Spinal cord (tissue), 10 donors: ENCODE measurements around the gene STAT3. TPM values are rescaled to one million over a fixed set of nuclear protein-coding genes. Genes with fewer than 3 reads are reported as not detected.

ENCODE experiments used
- DNase-seq, 6 donors: peaks; one replicate each; pipeline versions ENCODE4 v3.0.0 to v3.0.0-alpha.2; 2013 to 2015; ENCODE audit warnings: low spot score in 6 of 6, low read depth in 4 of 6
- H3K27ac ChIP-seq: one replicate; pipeline ENCODE4 v1.5.1; 2013; ENCODE audit warnings: low read depth, low read length, control low read depth
- H3K27me3 ChIP-seq: one replicate; pipeline ENCODE4 v1.6.1; 2013; ENCODE audit warnings: low read length; ENCODE audit not compliant: control insufficient read depth, insufficient read depth
- H3K36me3 ChIP-seq: one replicate; pipeline ENCODE4 v1.6.1; 2013; ENCODE audit warnings: low read length; ENCODE audit not compliant: control insufficient read depth, insufficient read depth
- H3K4me1 ChIP-seq: one replicate; pipeline ENCODE4 v1.6.1; 2013; ENCODE audit warnings: low read length; ENCODE audit not compliant: control insufficient read depth, insufficient read depth
- H3K4me3 ChIP-seq: one replicate; pipeline ENCODE4 v1.5.1; 2013; ENCODE audit warnings: low read depth, low read length, control low read depth
- H3K9me3 ChIP-seq: one replicate; pipeline ENCODE4 v1.6.1; 2013; ENCODE audit warnings: low read length; ENCODE audit not compliant: control insufficient read depth, insufficient read depth
- WGBS: methylation state at CpG from one replicate; pipeline ENCODE4 v1.1.5; 2013; ENCODE audit warnings: missing lambda C conversion rate; ENCODE audit not compliant: insufficient coverage; 5-methylcytosine and 5-hydroxymethylcytosine counted together
- polyA plus RNA-seq, 2 donors: library from polyadenylated mRNA; unstranded; fragments of 120-200 nt; gene quantifications; one replicate each; pipeline ENCODE4 v1.2.1, GENCODE V29; 2013; ENCODE audit not compliant: insufficient read length in 2 of 2
- total RNA-seq, 2 donors: library from RNA; depleted of rRNA in 1 of 2; stranded (reverse); fragments of 120-200 nt in 1 of 2; fragments of >200 nt in 1 of 2; gene quantifications; one replicate each; pipeline versions ENCODE4 v1.2.3 to v1.2.4, GENCODE V29; 2013 to 2014
- donor health status: healthy.

The STAT3 gene
- total and polyA plus RNA-seq, 4 donors, result 74.1 to 97.5 (median 76.0) TPM

GRCh38 chr17:42340691-42341127 is 47.5 kb downstream of the STAT3 start:
- no peaks in the 10 kb centered on the region for H3K27me3 ChIP-seq
- no peaks in the 10 kb centered on the region for H3K9me3 ChIP-seq
- DNase-seq, result no peak
- no peak overlapping the region for H3K4me3 ChIP-seq
- H3K4me1 ChIP-seq, result no peaks in the 10 kb centered on the region
- peaks cover 54% of the 10 kb centered on the region for H3K36me3 ChIP-seq
- H3K27ac ChIP-seq, result no peak overlapping the region

- no peaks in the 10 kb centered on the region for H3K4me1 ChIP-seq
- no CpG with 5 or more reads among the region's 5 CpGs for WGBS
- no peaks in the 10 kb centered on the region for H3K27me3 ChIP-seq
- H3K9me3 ChIP-seq, result no peaks in the 10 kb centered on the region
- H3K27ac ChIP-seq, result no peak overlapping the region
- no peak for DNase-seq
- H3K36me3 ChIP-seq, result peaks cover 55% of the 10 kb centered on the region
- no peak overlapping the region for H3K4me3 ChIP-seq
These were observed 49.0 kb downstream of the STAT3 start for GRCh38 chr17:42339221-42339620.

- H3K27ac ChIP-seq, result no peak overlapping the region
- no peak for DNase-seq
- 93% methylated on average over 4 of the region's 4 CpGs for WGBS
- H3K9me3 ChIP-seq, result no peaks in the 10 kb centered on the region
- H3K27me3 ChIP-seq, result no peaks in the 10 kb centered on the region
- H3K4me1 ChIP-seq, result no peaks in the 10 kb centered on the region
- no peak overlapping the region for H3K4me3 ChIP-seq
- H3K36me3 ChIP-seq, result peaks cover 59% of the 10 kb centered on the region
These were observed 49.7 kb downstream of the STAT3 start for GRCh38 chr17:42338427-42338985.

GRCh38 chr17:42337442-42337841 is 50.8 kb downstream of the STAT3 start:
- Histone ChIP-seq H3K9me3 (no peaks in the 10 kb centered on the region), H3K27me3 (no peaks in the 10 kb centered on the region), H3K4me3 (no peak overlapping the region), H3K4me1 (no peaks in the 10 kb centered on the region), H3K27ac (no peak overlapping the region), H3K36me3 (peaks cover 61% of the 10 kb centered on the region)
- no peak for DNase-seq
- 82% methylated on average over 15 of the region's 15 CpGs for WGBS

DNA sequence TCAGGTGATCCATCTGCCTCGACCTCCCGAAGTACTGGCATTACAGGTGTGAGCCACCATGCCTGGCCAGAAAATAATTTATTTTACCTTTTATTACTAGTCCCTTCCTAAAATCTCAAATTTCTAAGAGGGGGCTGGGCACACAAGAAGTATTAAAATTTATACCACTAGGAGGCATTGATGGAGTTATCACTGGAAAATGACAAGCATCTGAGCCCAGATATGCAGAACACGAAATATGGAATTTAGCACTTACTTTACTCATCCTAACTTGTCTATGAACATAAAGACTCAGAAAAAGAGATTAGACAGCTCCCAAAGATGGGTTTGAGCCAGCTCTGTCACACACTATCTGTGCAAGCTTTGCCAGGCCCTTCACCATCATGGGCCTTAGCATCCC is 53.6 kb downstream of the STAT3 start:
- H3K36me3 ChIP-seq, result peaks cover 61% of the 10 kb centered on the region
- 95% methylated on average over 3 of the region's 3 CpGs for WGBS

GRCh38 chr17:42333053-42333452 is 55.2 kb downstream of the STAT3 start:
- no peak for DNase-seq
- H3K4me1 ChIP-seq, result no peaks in the 10 kb centered on the region
- peaks cover 62% of the 10 kb centered on the region for H3K36me3 ChIP-seq
- no peaks in the 10 kb centered on the region for H3K27me3 ChIP-seq
- no peak overlapping the region for H3K27ac ChIP-seq
- WGBS, result no CpG with 5 or more reads among the region's 1 CpG
- H3K4me3 ChIP-seq, result no peak overlapping the region
- H3K9me3 ChIP-seq, result no peaks in the 10 kb centered on the region

More for the DNA sequence above, 53.6 kb downstream of the STAT3 start:
- DNase-seq, result no peak
- Histone ChIP-seq H3K4me1 (no peaks in the 10 kb centered on the region), H3K9me3 (no peaks in the 10 kb centered on the region), H3K4me3 (no peak overlapping the region), H3K27ac (no peak overlapping the region), H3K27me3 (no peaks in the 10 kb centered on the region)

DNA sequence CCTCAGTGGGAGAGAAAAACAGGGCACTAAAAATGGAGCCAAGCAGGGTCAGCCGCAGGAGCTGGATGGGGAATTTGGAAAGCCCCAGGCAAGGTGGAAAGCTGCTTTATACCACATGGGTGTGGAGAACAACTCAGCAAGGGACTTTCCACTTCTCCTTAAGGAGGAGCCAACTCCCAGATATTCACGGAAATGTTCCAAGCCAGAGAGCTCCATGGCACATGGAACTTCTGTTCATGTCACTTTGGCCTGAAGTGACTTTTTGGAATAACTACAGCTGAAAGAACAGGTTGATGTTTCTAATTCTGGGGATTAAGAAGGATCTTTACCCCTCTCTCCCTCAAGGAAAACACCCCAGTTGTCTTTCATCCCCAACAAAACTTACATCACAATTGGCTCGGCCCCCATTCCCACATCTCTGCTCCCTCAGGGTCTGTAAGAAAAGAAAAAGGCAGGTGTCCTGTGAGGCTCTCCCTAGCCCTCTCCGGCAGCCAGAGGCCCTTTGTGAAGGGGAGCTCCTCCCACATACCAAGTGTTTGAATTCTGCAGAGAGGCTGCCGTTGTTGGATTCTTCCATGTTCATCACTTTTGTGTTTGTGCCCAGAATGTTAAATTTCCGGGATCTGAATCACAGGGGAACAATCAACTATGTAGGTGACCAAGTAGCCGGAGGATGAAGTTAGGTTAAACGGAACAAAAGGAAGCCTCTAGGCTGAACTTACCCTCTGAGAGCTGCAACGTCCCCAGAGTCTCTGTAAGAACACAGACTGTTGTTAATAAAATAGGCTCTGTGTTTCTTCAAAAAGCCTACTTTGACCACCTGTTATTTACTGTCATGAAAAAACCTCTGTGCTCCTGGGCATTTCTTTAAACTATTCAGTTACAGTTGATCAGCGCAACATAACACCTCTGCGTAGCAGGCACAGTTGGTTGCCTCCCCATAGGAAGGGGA is 58.9 kb downstream of the STAT3 start:
- no peaks in the 10 kb centered on the region for H3K27me3 ChIP-seq

DNA sequence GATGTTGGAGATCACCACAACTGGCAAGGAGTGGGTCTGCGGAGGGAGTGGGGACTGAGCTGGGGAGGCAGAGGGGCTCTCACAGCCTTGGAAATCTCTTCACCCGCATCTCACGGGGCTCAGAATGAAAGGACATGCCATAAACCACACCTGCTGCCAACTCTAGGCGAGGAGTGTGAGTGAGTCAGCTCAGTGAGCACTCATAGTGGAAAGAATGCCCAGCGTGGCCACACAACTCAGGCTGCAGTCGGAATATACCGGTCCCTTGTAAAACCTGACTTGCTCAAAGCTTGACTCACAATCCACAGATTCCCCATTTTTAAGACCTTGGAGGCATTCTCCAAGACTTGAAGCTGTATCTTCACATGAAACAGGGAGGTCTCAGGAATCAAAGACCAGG is 63.2 kb downstream of the STAT3 start:
- H3K27me3 ChIP-seq, result no peaks in the 10 kb centered on the region
- H3K9me3 ChIP-seq, result no peaks in the 10 kb centered on the region
- no peaks in the 10 kb centered on the region for H3K4me1 ChIP-seq
- no peak overlapping the region for H3K4me3 ChIP-seq
- 95% methylated on average over 5 of the region's 7 CpGs for WGBS
- no peak for DNase-seq
- H3K27ac ChIP-seq, result no peak overlapping the region
- H3K36me3 ChIP-seq, result peaks cover 48% of the 10 kb centered on the region

More for the DNA sequence above, 58.9 kb downstream of the STAT3 start:
- Histone ChIP-seq H3K27ac (no peak overlapping the region), H3K4me3 (no peak overlapping the region), H3K9me3 (no peaks in the 10 kb centered on the region), H3K36me3 (peaks cover 46% of the 10 kb centered on the region), H3K4me1 (no peaks in the 10 kb centered on the region)
- peak in 2 of 6 donors; percentile 27 to 29 for DNase-seq
- 19% methylated on average over 5 of the region's 11 CpGs for WGBS

GRCh38 chr17:42323268-42323773 is 64.9 kb downstream of the STAT3 start:
- Histone ChIP-seq H3K27ac (no peak overlapping the region), H3K4me1 (no peaks in the 10 kb centered on the region), H3K36me3 (peaks cover 48% of the 10 kb centered on the region), H3K27me3 (no peaks in the 10 kb centered on the region), H3K4me3 (no peak overlapping the region), H3K9me3 (no peaks in the 10 kb centered on the region)
- DNase-seq, result no peak
- WGBS, result 100% methylated on average over 2 of the region's 5 CpGs
